IMR-90 (cell line): ENCODE data around the gene CDC14A.

ENCODE experiments used
- CEBPB ChIP-seq: IDR thresholded peaks from 2 replicates; pipeline ENCODE4 v1.6.1; 2012; ENCODE audit warnings: low read depth, low read length, improper control_type of control experiment
- FOS ChIP-seq: fragments of 150-350 bp; IDR thresholded peaks from 2 replicates; pipeline ENCODE4 v1.6.1; 2016; ENCODE audit warnings: low read depth, low read length
- NFE2L2 ChIP-seq: fragments of 150-350 bp; IDR thresholded peaks from 2 replicates; pipeline ENCODE4 v1.6.1; 2016; ENCODE audit warnings: low read depth, mild to moderate bottlenecking, low read length
- POLR2A ChIP-seq: IDR thresholded peaks from 2 replicates; pipeline ENCODE4 v1.6.1; 2012; ENCODE audit warnings: mild to moderate bottlenecking, low read depth, low read length
- RAD21 ChIP-seq: IDR thresholded peaks from 2 replicates; pipeline ENCODE4 v1.6.1; 2012; ENCODE audit warnings: low read length, improper control_type of control experiment
- RFX5 ChIP-seq: IDR thresholded peaks from 2 replicates; pipeline ENCODE4 v1.8.0; 2012; ENCODE audit warnings: low read depth, mild to moderate bottlenecking, low read length, moderate library complexity
- SMC3 ChIP-seq: fragments of 150-350 bp; IDR thresholded peaks from 2 replicates; pipeline ENCODE4 v1.6.1; 2016; ENCODE audit warnings: low read depth, mild to moderate bottlenecking, antibody characterized with exemption, low read length, moderate library complexity
- TF ChIP-seq, protein P1 (sequence below): conservative IDR thresholded peaks from 2 replicates; pipeline ENCODE4 v1.5.1; 2012; ENCODE audit warnings: mild to moderate bottlenecking, low read depth, low read length, improper control_type of control experiment
- TF ChIP-seq, protein P2 (sequence below): fragments of 150-350 bp; IDR thresholded peaks from 2 replicates; pipeline ENCODE4 v1.6.1; 2017; ENCODE audit warnings: mild to moderate bottlenecking, antibody characterized with exemption, low read length, low read depth
- TF ChIP-seq, protein P3 (sequence below): fragments of 150-350 bp; IDR thresholded peaks from 2 replicates; pipeline ENCODE4 v1.6.1; 2016; ENCODE audit warnings: low read depth, mild to moderate bottlenecking, low read length, moderate library complexity, borderline replicate concordance

DNA sequence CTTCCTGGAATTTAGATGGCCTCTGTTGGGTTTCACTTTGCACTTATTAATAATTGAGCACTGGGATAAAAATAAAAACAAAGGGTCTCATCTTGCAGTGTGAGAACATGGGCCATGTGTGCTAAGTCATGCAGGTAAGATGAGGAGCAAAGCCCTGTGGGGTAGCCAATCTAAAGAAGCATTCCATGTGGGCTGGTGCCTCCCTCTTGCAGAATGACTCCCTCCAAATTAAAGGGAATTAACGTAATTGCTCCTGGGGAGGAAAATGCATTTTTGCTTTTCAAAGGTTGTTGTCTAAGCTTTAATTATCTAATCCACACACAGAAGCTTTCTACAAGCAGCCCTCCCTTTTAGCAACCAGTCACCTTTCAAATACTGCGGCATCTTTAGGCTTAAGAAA, 69.8 kb downstream of the CDC14A start:
- TF ChIP-seq, protein P1, sequence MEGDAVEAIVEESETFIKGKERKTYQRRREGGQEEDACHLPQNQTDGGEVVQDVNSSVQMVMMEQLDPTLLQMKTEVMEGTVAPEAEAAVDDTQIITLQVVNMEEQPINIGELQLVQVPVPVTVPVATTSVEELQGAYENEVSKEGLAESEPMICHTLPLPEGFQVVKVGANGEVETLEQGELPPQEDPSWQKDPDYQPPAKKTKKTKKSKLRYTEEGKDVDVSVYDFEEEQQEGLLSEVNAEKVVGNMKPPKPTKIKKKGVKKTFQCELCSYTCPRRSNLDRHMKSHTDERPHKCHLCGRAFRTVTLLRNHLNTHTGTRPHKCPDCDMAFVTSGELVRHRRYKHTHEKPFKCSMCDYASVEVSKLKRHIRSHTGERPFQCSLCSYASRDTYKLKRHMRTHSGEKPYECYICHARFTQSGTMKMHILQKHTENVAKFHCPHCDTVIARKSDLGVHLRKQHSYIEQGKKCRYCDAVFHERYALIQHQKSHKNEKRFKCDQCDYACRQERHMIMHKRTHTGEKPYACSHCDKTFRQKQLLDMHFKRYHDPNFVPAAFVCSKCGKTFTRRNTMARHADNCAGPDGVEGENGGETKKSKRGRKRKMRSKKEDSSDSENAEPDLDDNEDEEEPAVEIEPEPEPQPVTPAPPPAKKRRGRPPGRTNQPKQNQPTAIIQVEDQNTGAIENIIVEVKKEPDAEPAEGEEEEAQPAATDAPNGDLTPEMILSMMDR = no peak
- TF ChIP-seq RFX5 = no peak
- no peak for TF ChIP-seq POLR2A
- TF ChIP-seq, protein P2, sequence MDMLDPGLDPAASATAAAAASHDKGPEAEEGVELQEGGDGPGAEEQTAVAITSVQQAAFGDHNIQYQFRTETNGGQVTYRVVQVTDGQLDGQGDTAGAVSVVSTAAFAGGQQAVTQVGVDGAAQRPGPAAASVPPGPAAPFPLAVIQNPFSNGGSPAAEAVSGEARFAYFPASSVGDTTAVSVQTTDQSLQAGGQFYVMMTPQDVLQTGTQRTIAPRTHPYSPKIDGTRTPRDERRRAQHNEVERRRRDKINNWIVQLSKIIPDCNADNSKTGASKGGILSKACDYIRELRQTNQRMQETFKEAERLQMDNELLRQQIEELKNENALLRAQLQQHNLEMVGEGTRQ = no peak
- no peak for TF ChIP-seq RAD21
- no peak for TF ChIP-seq SMC3
- TF ChIP-seq, protein P3, sequence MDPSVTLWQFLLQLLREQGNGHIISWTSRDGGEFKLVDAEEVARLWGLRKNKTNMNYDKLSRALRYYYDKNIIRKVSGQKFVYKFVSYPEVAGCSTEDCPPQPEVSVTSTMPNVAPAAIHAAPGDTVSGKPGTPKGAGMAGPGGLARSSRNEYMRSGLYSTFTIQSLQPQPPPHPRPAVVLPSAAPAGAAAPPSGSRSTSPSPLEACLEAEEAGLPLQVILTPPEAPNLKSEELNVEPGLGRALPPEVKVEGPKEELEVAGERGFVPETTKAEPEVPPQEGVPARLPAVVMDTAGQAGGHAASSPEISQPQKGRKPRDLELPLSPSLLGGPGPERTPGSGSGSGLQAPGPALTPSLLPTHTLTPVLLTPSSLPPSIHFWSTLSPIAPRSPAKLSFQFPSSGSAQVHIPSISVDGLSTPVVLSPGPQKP = no peak
- TF ChIP-seq CEBPB = no peak
- TF ChIP-seq NFE2L2 = no peak
- TF ChIP-seq FOS = no peak
